Right lobe of liver (tissue), 4 donors: Measurements from ENCODE around the gene BRD3.

Experiments
- CTCF ChIP-seq, 4 donors: fragments of 200-600 bp in 3 of 4; fragments of 450-650 bp in 1 of 4; IDR thresholded peaks; one replicate each; pipeline versions ENCODE4 v1.5.1 to v1.8.0; 2016 to 2022; ENCODE audit warnings: antibody characterized with exemption in 4 of 4, mild to moderate bottlenecking in 2 of 4
- POLR2A ChIP-seq: fragments of 450-650 bp; IDR thresholded peaks from one replicate; pipeline ENCODE4 v1.6.1; 2017; ENCODE audit warnings: antibody characterized with exemption, mild to moderate bottlenecking
- donor health status: DM: no; HTN: no; CAD: no.
- donor health status: DM: no; HTN: no; CAD: no.
- donor health status: DM: no; HTN: yes; CAD: no.

- no peak for TF ChIP-seq CTCF (IDR thresholded peaks at IDR 0.05)
- no peak for TF ChIP-seq POLR2A
These were observed 72.6 kb downstream of the BRD3 start for GRCh38 chr9:133995012-133995896.
